Skin of body (tissue), 2 donors: Measurements from ENCODE around the gene CFAP20DC. TPM values are rescaled to one million over a fixed set of nuclear protein-coding genes. Genes with fewer than 3 reads are reported as not detected.
A peak's percentile ranks its signal among the peaks of the same experiment; 100 is the strongest.
"Not testable (repeated sequence)": the region's sequence is repeated elsewhere in the genome, so short reads cannot be mapped to it uniquely, and the experiment has no call there.

Experiments
- DNase-seq: peaks from one replicate; lab custom pipeline; 2025; lab: John Stamatoyannopoulos, UW
- total RNA-seq: library from RNA; depleted of rRNA; stranded (reverse); fragments of >200 nt; gene quantifications from one replicate; pipeline ENCODE4 v1.2.3, GENCODE V29; 2014

Gene CFAP20DC
- total RNA-seq, 1 donor from 2014 or later, result 1.3 TPM

DNA sequence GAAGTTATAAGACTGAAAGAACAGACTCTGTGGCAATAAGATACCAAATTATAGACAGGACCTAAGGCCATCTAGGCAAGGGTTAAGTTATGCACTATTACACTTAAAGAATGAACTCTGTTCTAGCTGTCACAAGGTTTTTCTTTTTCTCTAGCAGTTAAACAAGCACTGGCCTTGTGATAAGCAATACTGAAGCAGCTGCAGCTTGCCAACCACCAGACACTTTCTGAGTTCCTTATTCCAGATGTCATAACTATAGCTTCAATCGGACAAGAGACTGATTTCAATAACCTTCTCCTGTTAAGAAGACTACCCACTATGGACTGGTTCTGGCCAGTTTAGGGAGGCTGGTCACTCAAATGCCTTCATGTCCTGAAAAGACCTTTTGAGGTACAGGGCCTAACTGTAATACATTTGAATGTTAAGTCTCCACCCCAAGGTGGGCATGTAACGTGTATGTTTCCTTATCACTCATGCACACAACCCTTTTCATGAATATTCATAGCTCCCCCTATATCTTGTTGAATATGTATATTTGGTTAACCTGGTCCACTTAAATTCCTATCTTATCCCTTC, 85.8 kb downstream of the CFAP20DC start:
- no peak for DNase-seq

DNA sequence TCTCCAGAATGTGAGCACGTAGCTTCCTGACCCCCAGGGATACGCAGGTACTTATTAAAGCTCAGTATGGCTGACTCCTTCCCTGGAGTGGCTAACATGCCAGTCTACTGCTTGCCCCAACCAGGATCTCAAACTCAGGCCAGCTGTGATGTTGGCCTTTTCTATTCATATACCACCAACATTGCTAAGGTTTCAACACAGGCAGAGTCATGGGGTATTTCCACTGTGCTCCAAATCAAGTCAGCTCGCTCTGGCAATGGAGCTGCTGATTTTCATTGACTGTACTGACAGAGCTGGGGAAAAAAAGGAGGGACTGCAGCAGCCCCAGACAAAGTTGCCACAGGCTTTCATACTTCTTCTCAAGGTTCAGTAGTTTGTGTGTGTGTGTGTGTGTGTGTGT, 87.0 kb downstream of the CFAP20DC start:
- no peak for DNase-seq

DNA sequence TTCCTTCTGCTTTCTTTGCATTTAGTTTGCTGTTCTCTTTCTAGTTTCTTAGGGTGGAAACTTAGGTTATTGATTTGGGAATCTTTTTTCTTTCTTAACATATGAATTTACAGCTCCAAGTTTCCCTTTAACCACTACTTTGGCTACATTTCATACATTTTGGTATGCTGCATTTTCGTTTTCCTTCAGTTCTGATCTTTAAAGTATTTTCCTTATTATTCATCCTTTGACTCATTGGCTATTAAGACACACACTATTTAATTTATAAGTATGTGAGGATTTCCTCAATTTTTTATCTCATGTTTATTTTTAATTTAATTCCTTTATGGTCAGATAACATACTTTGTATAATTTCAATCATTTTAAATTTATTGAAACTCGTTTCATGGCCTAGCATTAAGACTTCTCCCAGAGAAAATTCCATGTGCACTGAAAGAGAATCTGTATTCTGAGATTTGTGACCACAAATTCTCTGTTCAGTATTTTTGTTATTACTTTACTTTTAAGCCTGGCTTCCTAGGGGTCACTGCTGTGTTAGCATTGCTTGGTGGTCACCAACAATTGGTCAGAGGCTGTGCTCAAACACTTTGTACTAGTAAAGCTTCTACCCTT, 87.7 kb downstream of the CFAP20DC start:
- DNase-seq, result no peak

DNA sequence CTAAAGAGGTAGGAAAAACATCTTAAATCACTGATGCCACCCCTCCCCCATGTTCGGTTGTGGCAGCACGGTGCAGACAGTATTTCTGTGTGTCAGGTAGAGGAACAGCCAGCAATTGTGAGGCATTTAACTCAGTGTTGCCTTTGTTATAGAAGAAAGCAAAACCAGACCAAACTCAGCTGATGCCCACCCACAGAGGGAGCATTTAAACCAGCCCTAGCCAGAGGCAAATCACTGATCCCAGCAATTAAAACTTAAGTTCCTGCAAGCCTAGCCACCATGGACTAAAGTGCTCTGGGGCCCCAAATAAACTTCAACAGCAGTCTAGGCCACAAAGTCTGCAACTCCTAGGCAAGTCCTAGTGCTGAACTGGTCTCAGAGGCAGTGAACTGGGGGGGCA, 94.5 kb downstream of the CFAP20DC start:
- no peak for DNase-seq

DNA sequence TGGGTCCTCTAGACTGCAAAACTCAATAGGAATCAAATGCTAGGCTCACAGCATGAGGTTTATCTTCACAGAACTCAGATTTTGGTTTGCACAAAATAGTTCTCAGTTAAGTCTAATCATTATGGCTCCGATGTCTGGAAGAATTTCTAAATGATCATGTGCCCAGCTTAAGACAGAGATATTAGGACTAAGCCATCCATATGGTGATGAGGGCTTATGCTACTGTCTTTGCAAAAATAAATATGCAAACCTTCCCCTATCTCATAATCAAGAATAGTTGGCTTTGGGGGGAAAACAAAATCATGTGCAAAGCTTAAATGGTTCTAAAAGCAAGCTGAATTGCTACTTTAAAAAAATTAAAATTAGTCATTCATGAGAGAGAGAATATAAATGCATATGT, 96.5 kb downstream of the CFAP20DC start:
- DNase-seq, result no peak

DNA sequence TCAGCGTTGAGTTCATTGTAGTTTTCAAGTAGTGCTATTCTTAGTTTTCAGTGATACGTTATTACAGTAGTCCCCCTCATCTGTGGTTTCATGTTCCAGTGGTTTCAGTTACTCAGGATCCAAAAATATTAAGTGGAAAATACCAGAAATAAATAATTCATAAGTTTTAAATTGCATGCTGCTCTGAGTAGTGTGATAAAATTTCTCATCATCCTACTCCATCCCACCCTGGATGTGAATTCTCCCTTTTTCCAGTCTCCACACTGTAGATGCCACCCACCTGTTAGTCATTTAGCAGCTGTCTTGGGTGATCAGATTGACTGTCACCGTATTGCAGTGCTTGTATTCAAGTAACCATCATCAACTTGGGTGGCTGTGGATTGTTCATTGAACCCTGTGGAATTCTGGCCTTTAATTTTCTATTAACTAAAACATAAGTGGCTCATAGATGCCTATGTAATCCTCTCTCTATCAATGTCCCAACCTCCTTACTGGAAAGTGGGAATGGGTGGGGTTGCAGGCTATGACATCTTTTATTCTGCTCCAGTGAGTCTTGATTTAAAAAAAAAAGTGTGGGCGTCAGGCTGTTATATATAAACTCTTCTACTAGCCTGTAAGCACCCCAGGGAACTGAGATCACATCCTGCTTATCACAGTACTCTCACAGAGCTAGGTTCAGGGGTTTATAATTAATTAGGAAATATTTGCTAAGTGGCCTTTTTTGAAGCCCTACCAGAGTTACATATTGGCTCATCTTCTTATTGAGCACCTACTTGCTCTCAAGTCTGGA, 97.5 kb downstream of the CFAP20DC start:
- DNase-seq, result no peak

DNA sequence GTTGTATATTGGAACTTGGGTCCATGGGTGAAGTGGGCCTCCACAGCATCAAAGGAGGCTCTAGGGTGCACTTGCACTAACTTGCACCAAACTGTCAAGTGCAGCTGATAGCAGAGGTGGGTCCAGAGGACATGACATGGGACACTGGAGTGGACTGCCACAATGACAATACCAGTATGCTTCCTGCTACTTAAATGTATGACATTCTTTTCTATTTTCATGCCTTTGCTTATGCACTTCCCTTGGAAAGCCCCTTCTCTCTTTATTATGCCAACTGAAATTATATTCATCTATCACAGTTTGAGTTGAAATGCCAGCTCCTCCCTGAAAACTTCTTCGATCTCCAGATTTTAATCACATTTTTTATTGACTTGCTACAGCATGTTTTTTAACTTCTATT, 101.8 kb downstream of the CFAP20DC start:
- no peak for DNase-seq

DNA sequence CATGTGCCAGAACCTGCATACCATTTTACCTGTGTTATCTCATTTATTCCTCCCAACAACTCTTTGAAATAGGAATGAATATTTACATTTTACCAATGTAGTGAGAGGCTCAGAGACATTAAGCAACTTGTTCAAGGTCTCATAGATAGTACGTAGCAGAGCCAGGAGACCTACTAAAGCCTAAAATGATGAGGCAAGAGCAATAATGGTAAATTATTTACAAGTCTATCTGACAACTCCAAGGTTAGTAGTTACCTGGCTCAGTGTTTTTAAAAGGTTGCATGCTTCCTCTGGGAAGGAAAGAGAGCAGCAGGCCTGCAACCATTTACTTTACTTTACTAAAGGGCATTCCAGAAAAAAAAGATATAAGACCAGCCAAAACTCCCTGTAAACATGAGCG, 103.0 kb downstream of the CFAP20DC start:
- DNase-seq, result no peak

DNA sequence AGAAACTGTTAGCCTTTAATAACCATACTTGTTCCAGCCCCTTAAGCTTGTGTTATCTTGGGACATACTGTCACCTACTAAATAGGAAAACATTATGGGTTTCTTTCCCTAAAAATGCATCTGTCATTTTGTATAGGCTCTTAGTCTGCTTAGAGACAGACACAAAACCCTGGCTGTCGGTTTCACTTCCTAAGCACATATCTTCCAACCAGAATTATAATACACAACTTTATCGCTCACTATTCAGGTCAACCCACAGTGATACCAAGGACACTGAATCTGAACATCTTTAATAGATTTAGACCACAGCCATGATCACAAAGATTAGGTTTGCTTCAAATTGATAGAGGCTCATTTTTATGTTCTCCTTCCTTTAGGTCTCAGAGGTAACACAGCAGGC, 111.8 kb downstream of the CFAP20DC start:
- DNase-seq, result no peak

DNA sequence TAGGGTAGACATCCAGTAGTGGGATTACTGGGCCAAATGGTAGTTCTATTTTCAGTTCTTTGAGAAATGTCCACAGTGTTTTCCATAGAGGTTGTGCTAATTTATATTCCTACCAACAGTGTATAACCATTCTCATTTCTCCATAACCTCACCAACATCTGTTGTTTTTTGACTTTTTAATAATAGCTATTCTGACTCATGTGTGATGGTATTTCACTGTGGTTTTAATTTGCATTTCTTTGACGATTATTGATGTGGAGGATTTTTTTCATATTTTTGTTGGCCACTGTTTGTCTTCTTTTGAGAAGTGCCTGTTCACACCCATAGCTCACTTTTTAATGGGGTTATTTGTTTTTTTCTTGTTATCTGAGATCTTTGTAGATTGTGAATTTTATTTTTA, 125.2 kb downstream of the CFAP20DC start:
- DNase-seq, result no peak

DNA sequence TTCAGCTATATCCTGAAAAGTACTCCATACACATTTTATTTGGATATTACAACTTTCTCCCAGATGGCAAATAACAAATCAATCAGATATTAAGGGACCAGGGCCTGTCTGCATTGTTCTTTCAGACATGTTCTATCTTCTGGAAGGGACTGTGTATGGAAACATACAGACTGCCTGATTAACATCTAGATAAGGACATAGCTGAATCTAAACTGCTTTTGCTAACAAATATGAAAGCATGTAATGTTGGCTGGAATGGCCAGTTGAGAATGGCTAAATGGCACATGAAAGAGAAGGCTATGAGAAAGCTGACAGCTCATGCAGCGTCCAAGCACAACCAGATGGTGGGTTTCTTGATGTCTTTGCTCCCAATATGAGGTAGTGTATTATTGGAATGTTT, 149.4 kb downstream of the CFAP20DC start:
- no peak for DNase-seq

DNA sequence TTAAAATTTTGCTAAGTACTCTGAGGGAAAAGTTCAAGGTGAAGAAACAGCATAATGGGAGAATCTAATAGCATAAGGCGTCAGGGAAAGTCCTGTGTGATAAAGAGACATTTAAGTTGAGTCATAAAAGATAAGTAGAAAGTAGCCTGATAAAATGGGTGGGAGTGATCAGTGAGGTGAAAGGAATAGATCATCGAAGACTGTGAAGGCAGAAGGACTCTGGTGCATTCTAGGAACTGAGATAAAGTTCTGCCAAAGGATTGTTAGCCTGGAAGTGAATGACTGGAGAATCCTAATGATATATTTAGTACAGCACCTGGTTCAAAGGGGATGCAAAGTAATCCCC, 149.9 kb downstream of the CFAP20DC start:
- DNase-seq, result no peak

DNA sequence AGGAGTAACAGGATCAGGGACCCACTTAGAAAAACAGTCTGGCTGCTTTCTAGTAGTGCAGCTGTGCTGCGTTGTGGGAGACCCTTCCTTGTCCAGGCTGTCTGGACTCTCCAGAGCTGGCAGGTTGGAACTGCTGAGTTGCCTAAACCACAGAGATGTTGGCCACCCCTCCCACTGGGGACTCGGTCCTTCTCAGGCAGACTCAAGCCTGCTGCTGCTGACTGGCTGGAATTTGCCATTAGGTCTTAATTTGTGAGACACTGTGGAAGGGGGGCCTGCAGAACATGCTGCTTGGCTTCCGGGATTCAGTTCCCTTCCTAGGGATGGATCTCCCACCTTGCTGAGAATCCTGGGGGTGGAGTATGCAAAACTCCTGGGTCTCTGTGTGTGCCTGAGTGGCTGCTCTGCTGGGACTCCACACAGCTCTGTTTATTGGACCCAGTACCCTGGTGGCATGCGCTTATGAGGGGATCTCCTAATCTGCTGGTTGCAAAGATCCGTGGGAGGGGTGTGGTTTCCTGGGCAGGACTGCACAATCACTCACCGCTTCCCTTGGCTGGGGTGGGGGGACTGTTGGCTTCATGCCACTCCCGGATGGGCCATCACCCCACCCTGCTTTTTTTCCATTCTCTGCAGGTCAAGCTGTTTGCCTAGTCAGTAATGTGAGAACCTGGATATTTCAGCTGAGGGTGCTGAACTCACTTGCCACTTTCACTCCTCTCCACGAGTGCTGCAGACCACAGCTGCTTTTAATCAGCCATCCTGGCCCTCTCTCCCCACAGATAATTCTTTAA, 150.5 kb downstream of the CFAP20DC start:
- DNase-seq, result peak; percentile 1

DNA sequence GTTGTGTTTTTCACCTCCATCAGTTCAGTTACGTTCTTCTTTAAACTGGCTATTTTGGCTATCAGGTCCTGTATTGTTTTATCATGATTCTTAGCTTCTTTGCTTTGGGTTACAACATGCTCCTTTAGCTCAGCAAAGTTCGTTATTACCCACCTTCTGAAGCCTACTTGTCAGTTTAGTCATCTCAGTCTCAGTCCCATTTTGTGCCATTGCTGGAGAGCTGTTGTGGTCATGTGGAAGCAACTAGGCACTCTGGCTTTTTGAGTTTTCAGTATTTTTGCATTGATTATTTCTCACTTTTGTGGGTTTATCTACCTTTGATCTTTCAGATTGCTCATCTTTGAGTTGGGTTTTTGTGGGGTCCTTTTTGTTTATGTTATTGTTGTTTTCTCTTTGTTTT, 151.3 kb downstream of the CFAP20DC start:
- DNase-seq, result no peak

DNA sequence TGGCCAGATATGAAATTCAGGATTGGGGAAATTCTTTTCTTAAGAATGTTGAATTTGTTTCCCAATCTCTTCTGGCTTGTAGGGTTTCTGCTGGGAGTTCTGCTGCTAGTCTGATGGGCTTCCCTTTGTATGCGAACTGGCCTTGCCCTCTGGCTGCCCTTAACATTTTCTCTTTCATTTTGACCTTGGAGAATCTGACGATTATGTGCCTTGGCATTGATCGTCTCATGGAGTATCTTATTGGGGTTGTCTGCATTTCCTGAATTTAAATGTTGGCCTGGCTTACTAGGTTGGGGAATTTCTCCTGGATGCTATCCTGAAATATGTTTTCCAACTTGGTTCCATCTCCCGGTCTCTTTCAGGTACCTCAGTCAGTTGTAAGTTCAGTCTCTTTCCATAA, 152.2 kb downstream of the CFAP20DC start:
- peak; percentile 42 for DNase-seq

DNA sequence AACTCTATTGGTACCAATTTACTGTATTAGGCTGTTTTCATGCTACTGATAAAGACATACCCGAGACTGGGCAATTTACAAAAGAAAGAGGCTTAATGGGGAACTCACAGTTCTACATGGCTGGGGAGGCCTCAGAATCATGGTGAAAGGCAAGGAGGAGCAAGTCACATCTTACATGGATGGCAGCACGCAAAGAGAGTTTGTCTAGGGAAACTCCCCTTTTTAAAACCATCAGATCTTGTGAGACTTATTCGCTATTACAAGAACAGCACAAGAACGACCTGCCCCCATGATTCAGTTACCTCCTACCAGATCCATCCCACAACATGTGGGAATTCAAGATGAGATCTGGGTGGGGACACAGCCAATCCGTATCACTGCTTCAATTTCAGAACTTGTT, 154.1 kb downstream of the CFAP20DC start:
- not testable (repeated sequence) for DNase-seq

DNA sequence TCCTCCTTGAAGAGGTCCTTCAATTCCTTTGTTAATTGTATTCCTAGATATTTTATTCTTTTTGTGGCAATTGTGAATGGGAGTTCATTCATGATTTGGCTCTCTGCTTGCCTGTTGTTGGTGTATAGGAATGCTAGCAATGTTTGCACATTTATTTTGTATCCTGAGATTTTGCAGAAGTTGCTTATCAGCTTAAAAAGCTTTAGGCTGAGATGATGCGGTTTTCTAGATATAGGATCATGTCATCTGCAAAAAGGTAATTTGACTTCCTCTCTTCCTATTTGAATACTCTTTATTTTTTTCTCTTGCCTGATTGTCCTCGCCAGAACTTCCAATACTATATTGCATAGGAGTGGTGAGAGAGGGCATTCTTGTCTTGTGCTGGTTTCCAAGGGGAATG, 157.3 kb downstream of the CFAP20DC start:
- DNase-seq, result not testable (repeated sequence)

DNA sequence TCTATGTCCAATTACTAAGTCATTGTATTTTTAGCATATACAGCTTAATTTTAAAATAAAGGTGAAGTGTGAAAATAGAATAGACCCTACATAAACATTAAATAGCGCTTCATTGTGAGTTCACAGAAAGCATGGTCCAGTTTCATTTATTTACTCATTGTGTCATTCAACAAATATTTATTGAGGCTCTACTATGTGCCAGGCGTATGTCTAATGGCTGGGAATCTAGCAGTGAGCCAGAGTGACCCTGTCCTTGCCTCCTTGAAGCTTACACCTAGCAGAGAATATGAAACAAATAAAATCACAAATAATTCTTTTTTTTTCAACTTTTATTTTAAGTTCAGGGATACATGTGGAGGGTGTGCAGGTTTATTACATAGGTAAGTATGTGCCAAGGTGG, 161.7 kb downstream of the CFAP20DC start:
- no peak for DNase-seq

DNA sequence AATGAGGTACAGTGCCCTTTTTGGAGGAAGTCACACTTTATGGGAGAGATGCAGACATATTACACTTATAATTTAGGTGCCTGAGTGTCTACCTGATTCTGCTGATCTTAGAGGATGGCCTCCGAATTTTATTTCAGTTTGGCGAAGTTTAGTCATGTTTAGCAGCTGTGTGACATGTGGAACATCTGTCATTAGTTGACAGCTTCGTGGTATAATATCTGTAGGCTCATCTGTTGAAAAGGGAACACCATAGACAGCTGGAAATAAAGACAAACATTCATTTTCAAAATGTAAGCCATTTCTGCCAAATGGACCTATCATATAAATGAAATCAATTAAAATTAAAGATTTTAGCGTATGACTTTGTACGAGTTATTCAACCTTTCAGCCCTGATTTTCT, 165.4 kb downstream of the CFAP20DC start:
- DNase-seq, result no peak

DNA sequence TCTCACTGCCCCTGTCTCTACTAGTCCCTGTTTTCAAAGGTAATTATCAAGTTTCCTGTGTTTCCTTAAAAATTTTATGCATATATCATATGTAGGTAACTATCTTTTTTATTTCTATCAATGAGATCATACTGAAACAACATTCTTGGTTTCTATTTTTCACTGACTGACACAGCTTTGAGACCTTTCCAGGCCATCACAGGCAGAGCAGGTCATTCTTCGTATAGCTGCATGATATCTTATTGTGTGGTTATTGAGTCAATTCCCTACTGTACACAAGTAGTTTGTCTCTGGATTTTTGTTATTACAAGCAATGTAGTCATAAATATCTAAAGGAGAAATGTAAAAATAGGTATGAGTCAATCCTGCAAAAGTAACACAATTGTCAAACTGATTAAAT, 169.6 kb downstream of the CFAP20DC start:
- DNase-seq, result no peak

DNA sequence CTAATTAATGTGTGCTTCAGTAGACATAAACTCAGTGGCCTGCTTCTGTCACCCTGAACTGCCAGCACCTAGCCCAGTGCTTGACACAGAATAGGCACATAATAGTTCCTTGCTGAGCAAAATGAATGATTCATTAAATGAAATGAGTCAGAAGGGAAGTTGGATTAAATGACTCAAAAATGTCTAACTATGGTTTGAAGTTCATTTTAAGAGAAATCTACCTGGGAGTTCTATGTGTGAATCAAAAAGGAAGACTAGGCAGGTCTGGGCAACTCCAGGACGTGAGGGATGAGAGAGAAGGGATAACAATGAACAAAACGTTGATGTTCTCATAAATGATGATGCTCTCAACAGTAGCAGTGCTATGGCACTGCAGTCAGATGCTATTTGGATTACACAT, 175.0 kb downstream of the CFAP20DC start:
- DNase-seq, result no peak

DNA sequence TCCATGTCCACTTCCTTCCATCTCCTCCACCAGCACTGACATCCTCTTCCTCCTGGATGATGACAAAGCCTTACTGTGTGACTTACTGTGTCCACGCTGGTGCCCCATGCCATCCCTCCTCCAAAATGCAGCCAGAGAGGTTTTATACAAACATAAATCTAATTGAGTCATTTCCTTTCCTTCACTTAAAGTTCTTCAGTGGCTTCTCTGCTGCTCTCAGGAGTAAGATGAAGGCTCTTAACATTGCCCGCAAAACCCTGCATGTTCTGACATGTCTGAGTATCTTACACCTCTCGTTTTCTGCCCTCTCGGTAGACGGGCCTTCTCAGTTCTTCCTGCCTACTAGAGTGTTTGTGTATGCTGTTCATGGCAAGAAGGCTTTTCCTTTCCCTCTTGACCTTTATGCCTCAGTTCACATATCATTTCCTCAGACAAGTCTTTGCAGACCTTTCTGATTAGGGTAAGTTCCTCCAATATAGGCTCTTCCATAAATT, 175.5 kb downstream of the CFAP20DC start:
- DNase-seq, result no peak
